Measurements from ENCODE around the gene PTGDS. TPM values are rescaled to one million over a fixed set of nuclear protein-coding genes. Genes with fewer than 3 reads are reported as not detected.

PTGDS gene
- total RNA-seq, 8 experiments from 2014 or later, result 1.2 to 273 (median 12.3) TPM

DNA sequence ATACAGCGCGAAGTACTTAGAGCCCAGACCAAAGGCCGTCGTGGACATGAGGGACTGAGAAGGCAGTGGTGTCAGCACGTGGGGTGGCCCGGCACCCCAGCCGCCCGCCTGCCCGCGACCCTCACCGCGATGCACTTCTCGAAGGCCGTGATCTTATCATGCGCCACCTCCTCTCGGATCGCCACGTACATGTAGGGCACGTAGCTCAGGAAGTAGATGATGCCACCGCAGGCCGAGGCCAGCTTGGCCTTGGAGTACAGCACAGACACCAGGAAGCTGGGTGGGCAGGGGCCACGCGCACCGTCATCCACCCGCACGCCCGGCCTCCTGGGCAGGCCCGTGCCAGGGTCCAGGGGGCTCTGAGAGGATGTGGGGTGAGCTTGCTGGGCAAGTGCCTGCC, 39.8 kb downstream of the PTGDS start:
- in situ Hi-C loops (cut with MboI; ENCODE audit: low pct_unique_long_range_greater_than_20kb in 2 of 9, low sequenced_read_pairs in 9 of 9, unreplicated experiment in 9 of 9), result no loop called here
- H3K4me1 ChIP-seq (replicated peaks in 1 of 2), result no peaks in the 10 kb centered on the region
- no peak overlapping the region for H3K4me3 ChIP-seq
- WGBS, 10 experiments, result 98 to 100% (median 98%) methylated on average over 3 to 12 of the region's 28 CpGs; no CpG with 5 or more reads in 7 of the 10 experiments
- no peak for ATAC-seq (replicated peaks in 6 of 8)
- H3K27ac ChIP-seq, result no peak overlapping the region

DNA sequence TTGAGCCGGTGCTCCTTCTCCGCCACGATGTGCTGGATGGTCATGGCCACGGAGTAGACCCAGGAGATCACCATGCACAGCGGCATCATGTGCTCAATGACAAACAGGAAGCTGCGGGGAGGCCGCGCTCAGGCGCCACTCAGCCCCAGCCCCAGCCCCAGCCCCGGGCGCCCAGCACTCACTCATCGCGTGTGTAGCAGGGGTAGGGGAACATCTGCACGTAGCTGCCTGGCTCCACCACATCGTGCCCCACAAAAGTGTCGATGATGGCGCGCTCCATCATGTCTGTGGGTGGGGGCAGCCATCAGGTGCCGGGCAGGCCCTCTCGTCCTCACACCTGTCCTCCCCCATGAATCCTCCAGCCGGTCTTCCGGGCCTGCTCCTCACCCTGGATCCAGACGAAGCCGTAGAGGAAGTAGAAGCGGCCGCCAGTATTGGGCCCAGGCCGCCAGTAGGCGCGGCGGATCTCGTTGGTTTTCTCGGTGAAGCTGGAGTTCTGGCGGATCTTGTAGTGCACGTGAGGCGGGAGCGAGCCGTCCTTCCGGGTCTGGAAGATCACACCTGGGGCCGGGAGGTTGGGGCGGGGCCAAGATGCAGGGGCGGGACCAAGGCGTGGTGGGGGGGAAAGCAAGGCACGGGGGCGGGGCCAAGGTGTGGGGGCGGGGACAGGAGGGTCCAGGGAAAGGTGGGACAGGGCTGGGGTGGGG, 40.6 kb downstream of the PTGDS start:
- Histone ChIP-seq H3K4me1 (replicated peaks in 1 of 2) (no peaks in the 10 kb centered on the region), H3K4me3 (no peak overlapping the region), H3K27ac (no peak overlapping the region)
- WGBS, 10 experiments, result no CpG with 5 or more reads among the region's 45 CpGs
- in situ Hi-C loops (cut with MboI; ENCODE audit: low pct_unique_long_range_greater_than_20kb in 2 of 9, low sequenced_read_pairs in 9 of 9, unreplicated experiment in 9 of 9), result no loop called here
- ATAC-seq (replicated peaks in 6 of 8), result no peak

DNA sequence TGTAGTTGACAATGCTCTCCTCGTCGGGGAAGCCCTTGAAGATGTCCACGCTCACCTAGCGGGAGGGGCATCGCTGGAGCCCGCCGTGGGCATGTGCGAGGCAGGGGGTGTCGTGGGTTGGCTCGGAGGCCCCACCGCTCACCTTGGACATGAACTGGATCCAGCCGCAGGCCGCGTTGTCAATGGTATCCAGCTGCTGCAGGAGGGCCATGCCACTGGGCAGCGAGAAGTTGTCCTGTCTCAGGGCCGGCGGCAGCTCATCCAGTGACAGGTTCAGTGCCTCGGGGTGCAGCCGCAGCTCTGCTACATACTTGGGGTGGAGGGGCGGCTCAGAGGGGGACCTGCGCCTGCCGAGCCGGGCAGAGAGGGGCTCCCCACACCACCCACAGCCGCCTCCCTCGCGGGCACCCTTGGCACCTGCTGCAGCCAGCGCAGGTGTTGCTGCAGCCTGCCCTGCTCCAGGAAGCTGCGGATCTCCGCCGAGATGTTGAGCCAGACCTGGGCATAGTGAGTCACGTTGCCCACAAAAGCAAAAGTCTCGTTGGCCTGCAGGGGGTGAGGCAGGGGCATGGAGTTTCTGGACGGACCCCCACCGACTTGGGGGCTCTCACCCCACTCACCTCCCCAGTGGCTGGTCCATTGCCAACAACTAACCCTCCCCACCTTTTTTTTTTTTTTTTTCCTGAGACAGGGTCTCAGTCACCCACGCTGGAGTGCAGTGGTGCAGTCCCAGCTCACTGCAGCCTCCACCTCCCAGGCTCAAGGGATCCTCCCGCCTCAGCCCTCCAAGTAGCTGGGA, 41.7 kb downstream of the PTGDS start:
- in situ Hi-C loops (cut with MboI; ENCODE audit: low pct_unique_long_range_greater_than_20kb in 2 of 9, low sequenced_read_pairs in 9 of 9, unreplicated experiment in 9 of 9), result no loop called here
- 85 to 100% (median 97%) methylated on average over 2 to 5 of the region's 36 CpGs; no CpG with 5 or more reads in 5 of the 10 experiments for WGBS, 10 experiments
- Histone ChIP-seq H3K4me3 (no peak overlapping the region), H3K4me1 (replicated peaks in 1 of 2) (no peaks in the 10 kb centered on the region), H3K27ac (no peak overlapping the region)
- no peak for ATAC-seq (replicated peaks in 6 of 8)

DNA sequence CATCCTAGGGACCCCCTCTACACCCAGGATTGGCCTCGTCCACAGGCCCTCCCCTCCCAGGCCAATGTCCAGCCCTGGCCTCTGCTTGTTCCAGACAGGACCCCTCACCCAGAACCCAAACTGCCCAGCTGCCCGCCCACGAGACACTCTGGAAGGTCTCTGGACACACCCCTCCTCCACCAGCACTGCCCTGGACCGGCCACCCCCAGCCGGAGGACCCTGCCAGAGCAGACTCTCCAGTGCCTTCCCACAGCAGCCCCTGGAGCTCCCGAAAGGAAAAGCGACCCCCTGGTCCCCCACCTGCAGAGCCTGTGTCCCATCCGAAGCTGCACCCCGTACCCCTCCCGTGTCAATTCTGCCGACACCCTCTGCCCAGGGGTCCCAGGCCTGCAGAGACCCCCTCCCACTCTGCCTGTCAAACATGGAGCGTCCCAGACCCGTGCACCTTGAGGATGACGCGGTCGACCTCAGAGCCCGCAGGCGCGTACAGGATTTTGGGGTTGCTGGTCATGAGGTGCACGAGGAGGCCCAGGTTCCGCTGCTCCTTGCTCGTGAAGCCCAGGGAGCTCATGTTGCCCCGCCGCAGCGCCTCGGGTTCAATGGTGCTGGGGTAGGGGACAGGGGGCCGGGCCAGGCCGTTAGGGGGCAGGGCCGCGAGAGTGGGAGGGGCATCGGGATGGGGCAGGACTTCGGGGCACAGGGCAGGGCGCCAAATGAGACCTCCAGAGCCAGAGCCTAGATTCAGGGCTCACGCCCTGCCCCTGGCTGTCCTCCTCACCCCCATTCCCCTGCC, 42.8 kb downstream of the PTGDS start:
- Histone ChIP-seq H3K4me3 (no peak overlapping the region), H3K27ac (no peak overlapping the region), H3K4me1 (replicated peaks in 1 of 2) (peaks cover 2% of the 10 kb centered on the region in 2 donors)
- in situ Hi-C loops (cut with MboI; ENCODE audit: low pct_unique_long_range_greater_than_20kb in 2 of 9, low sequenced_read_pairs in 9 of 9, unreplicated experiment in 9 of 9), result no loop called here
- WGBS, 10 experiments, result 87 to 100% (median 93%) methylated on average over 1 to 4 of the region's 34 CpGs; no CpG with 5 or more reads in 7 of the 10 experiments
- no peak for ATAC-seq (replicated peaks in 6 of 8)

DNA sequence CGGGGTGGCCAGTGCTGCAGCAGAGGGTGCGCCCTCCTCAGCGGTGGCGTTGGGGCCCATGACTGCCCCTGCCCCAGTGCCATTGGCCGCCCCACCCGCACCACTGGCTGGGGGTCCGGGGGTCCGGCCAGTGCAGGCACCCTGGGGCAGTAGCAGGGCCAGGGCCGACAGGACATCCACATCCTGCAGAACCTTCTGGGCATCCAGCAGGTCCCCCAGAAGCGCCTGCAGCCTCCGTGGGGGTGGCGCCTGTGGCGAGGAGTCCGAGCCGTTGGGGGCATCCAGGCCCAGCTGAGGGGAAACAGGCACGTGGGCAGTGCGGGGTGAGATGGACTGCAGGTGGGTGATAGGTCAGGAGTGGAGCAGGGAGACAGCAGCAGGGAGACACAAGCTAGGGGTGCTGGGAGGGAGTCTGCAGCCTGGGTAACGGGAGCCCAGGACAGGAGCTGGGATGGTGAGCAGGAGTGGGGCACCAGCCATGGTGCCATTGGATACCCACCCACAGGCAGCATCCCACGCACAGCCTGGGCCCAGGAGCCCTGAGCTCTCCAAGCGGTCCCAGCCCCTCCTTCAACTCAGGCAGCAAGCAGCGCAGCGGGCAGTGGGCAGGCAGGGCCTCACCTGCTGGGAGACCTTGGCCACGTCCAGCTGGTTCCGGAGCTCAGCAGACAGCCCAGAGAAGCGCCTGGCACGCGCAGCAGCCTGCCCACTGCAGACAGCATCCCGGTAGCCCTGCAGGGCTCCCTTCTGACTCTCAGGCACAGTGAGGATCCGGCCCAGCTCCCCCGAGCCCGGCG, 43.7 kb downstream of the PTGDS start:
- Histone ChIP-seq H3K4me3 (no peak overlapping the region), H3K4me1 (replicated peaks in 1 of 2) (peaks cover 11% of the 10 kb centered on the region in 2 donors), H3K27ac (no peak overlapping the region)
- WGBS, 10 experiments, result 93 to 100% (median 100%) methylated on average over 1 to 6 of the region's 32 CpGs; no CpG with 5 or more reads in 5 of the 10 experiments
- ATAC-seq (replicated peaks in 6 of 8), result no peak
- in situ Hi-C loops (cut with MboI; ENCODE audit: low pct_unique_long_range_greater_than_20kb in 2 of 9, low sequenced_read_pairs in 9 of 9, unreplicated experiment in 9 of 9), result no loop called here

DNA sequence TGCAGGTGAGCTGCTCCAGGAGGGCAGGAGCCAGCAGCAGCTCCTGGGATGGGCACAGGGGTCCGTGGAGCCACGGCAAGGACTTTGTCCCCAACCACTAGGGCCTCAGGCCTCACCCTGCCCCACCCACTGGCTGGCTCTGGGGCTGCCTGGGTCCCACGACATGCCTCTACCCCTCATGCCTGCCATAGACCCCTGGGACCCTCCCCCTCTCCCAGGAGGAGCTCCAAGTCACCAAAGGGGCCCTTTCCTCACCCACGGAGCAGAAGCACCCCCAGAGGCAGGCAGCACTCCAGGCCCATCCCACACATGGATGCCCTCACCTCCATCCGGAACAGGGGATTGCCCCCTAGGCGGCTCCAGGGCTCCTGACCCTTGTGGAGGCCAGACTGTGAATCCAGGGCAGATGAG, 44.3 kb downstream of the PTGDS start:
- peak in 1 of 8 experiments; percentile 11 for ATAC-seq (replicated peaks in 6 of 8)
- H3K4me1 ChIP-seq (replicated peaks in 1 of 2), result peaks cover 17% of the 10 kb centered on the region in 2 donors
- WGBS, 10 experiments, result 40 to 100% methylated on average over 1 of the region's 6 CpGs; no CpG with 5 or more reads in 8 of the 10 experiments
- no peak overlapping the region for H3K27ac ChIP-seq
- in situ Hi-C loops (cut with MboI; ENCODE audit: low pct_unique_long_range_greater_than_20kb in 2 of 9, low sequenced_read_pairs in 9 of 9, unreplicated experiment in 9 of 9), result no loop called here
- no peak overlapping the region for H3K4me3 ChIP-seq

DNA sequence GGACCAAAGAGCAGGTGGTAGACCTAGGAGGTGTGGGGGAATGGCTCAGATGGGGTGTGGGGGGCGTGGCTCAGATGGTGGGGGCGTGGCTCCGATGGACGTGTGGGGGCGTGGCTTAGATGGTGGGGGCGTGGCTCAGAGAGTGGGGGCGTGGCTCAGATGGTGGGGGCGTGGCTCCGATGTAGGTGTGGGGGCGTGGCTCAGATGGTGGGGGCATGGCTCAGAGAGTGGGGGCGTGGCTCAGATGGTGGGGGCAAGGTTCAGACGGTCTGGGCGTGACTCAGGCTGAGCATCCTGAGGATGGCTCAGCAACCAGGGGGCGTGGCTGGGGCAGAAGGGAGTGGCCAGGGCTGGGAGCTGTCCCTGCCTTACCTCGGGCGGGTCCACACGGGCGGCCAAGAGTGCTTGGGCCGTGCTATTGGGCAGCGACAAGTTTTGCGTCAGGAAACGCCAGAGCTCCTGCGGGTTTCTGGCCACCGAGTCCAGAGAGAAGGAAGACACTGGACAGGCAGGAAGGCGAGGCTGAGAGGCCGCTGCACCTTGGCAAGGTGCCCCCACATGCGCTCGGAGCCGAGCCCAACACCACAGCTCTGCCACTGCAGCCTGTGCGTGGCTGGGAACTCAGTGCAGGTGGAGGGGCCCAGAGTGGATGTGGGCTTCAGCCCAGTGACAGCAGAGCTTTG, 44.8 kb downstream of the PTGDS start:
- WGBS, 10 experiments, result 36 to 100% methylated on average over 3 to 9 of the region's 30 CpGs; no CpG with 5 or more reads in 8 of the 10 experiments
- in situ Hi-C loops (cut with MboI; ENCODE audit: low pct_unique_long_range_greater_than_20kb in 2 of 9, low sequenced_read_pairs in 9 of 9, unreplicated experiment in 9 of 9), result no loop called here

DNA sequence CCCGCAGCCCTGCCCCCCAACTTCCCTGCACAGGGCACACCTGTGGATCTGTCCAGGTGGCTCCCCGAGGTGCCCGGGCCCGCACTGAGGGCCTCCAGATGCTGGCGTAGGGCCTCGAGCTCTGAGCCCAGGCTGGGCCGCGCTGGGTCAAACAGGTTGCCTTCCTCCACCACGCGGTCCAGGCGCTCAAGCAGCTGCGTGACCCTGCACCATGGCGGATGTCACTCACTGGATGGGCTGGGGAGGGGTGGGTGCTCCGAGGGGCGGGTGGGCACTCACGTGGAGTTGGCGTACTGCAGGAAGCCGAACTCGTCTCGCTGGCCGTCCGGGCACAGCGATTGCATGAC, 45.3 kb downstream of the PTGDS start:
- no peak for ATAC-seq (replicated peaks in 6 of 8)
- no peak overlapping the region for H3K27ac ChIP-seq
- peaks cover 26 to 27% of the 10 kb centered on the region in 2 donors for H3K4me1 ChIP-seq (replicated peaks in 1 of 2)
- H3K4me3 ChIP-seq, result no peak overlapping the region
- in situ Hi-C loops (cut with MboI; ENCODE audit: low pct_unique_long_range_greater_than_20kb in 2 of 9, low sequenced_read_pairs in 9 of 9, unreplicated experiment in 9 of 9), result no loop called here
- WGBS, 10 experiments, result 80 to 100% methylated on average over 1 of the region's 23 CpGs; no CpG with 5 or more reads in 8 of the 10 experiments

More for the DNA sequence above, 44.8 kb downstream of the PTGDS start:
- Histone ChIP-seq H3K4me1 (replicated peaks in 1 of 2) (peaks cover 22 to 23% of the 10 kb centered on the region in 2 donors), H3K27ac (no peak overlapping the region), H3K4me3 (no peak overlapping the region)
- peak in 7 of 8 experiments; percentile 25 to 97 (median 44) for ATAC-seq (replicated peaks in 6 of 8)

DNA sequence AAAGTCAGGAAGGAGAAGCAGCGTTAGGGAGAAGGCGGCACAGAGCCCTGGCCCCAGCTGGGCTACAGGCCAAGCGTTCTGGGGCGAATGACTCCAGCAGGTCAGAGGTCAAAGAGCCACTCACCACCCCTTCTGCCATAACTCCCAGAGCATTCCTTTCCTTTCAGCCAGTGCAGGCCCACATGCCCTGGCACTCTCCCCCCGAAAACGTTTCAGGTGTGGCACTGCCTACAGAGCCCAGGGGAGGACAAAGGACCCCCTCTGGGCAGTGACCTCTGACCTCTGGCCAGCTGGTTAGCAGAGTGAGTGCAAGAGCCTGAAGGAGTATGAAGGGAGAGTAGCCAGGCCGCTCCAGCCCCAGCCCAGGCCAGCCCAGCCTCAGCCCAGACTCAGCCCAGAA, 45.9 kb downstream of the PTGDS start:
- WGBS, 10 experiments, result 17 to 83% methylated on average over 2 of the region's 7 CpGs; no CpG with 5 or more reads in 8 of the 10 experiments
- no peak overlapping the region for H3K27ac ChIP-seq
- peaks cover 26 to 27% of the 10 kb centered on the region in 2 donors for H3K4me1 ChIP-seq (replicated peaks in 1 of 2)
- in situ Hi-C loops (cut with MboI; ENCODE audit: low pct_unique_long_range_greater_than_20kb in 2 of 9, low sequenced_read_pairs in 9 of 9, unreplicated experiment in 9 of 9), result no loop called here
- no peak for ATAC-seq (replicated peaks in 6 of 8)
- no peak overlapping the region for H3K4me3 ChIP-seq

DNA sequence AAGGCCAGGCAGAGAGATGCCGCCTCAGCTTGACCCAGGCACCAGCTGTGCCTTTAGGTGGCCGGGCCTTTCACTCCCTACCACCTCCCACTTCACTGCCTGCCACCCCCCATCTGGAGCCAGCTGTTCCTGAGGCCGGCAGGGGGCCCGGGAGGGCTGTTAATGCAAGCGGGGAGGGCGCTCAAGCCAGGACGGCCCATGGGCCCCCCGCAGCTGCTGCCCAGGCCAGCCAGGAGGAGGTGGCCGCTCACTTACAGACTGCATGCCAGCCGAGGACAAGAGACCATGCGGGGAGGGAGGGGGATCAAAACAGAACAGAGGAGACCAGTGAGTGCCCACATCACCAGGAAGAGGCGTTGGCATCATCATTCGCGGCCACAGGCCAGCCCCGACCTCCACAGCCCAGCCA, 46.3 kb downstream of the PTGDS start:
- no peak for ATAC-seq (replicated peaks in 6 of 8)
- 60 to 90% (median 70%) methylated on average over 1 to 3 of the region's 15 CpGs; no CpG with 5 or more reads in 6 of the 10 experiments for WGBS, 10 experiments
- Histone ChIP-seq H3K4me3 (no peak overlapping the region), H3K27ac (no peak overlapping the region), H3K4me1 (replicated peaks in 1 of 2) (peaks cover 26 to 27% of the 10 kb centered on the region in 2 donors)
- in situ Hi-C loops (cut with MboI; ENCODE audit: low pct_unique_long_range_greater_than_20kb in 2 of 9, low sequenced_read_pairs in 9 of 9, unreplicated experiment in 9 of 9), result no loop called here

DNA sequence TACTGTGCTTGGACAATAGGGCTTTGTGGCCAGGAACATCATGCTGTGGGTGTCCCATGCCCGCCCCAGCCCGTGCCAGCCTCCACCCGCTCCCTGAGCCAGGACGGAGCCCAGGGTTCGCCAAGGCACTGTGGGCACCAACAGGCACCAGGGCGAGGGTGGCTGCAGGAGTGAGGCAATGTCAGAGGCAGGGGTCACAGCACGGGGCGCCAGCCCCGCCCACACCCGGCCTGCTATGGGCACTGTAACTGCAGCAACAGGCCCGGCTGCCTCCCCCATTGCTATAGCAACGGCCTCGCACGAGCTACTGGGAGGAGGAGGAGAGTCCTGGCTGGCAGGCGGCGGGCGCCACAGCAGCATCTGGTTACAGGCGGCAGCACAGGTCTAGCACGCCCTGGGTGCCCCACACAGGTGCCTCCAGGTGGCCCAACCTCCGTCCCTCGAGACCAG, 48.2 kb downstream of the PTGDS start:
- ATAC-seq (replicated peaks in 6 of 8), result peak in 5 of 8 experiments; percentile 30 to 44 (median 33)
- WGBS, 10 experiments, result 15 to 88% (median 58%) methylated on average over 4 to 8 of the region's 21 CpGs; no CpG with 5 or more reads in 7 of the 10 experiments
- peaks cover 36 to 38% of the 10 kb centered on the region in 2 donors for H3K4me1 ChIP-seq (replicated peaks in 1 of 2)
- H3K27ac ChIP-seq, result no peak overlapping the region
- no peak overlapping the region for H3K4me3 ChIP-seq
- in situ Hi-C loops (cut with MboI; ENCODE audit: low pct_unique_long_range_greater_than_20kb in 2 of 9, low sequenced_read_pairs in 9 of 9, unreplicated experiment in 9 of 9), result loop anchor here in 7 of 9 experiments (25.0 kb wide), 1 partner anchor 238 kb away; the partner anchor contains the start of genes CCDC183 (in 7 of the 7) and TMEM141 (in 7 of the 7)
